Activated T-cell treated with anti-CD3 and anti-CD28 coated beads, Interleukin-2, amount 50 U/mL, for 24 hours (primary cell): ENCODE results near the gene CCSER2.
"Not testable (repeated sequence)": the region's sequence is repeated elsewhere in the genome, so short reads cannot be mapped to it uniquely, and the experiment has no call there.

Source experiments
- DNase-seq: peaks from one replicate; pipeline ENCODE4 v3.0.0-alpha.2; 2020
- H3K27ac Mint-ChIP-seq: 2 replicates; pipeline ENCODE4 v1.8.0; 2020; ENCODE audit warnings: mild to moderate bottlenecking, mixed read lengths
- H3K27me3 Mint-ChIP-seq: 2 replicates; pipeline ENCODE4 v1.8.0; 2020; ENCODE audit warnings: mixed read lengths
- H3K36me3 Mint-ChIP-seq: 2 replicates; pipeline ENCODE4 v1.8.0; 2020; ENCODE audit warnings: low read depth, mixed read lengths
- H3K4me1 Mint-ChIP-seq: 2 replicates; pipeline ENCODE4 v1.8.0; 2020; ENCODE audit warnings: low read depth, mixed read lengths
- H3K4me3 Mint-ChIP-seq: 2 replicates; pipeline ENCODE4 v1.8.0; 2020; ENCODE audit warnings: mild to moderate bottlenecking, moderate library complexity, mixed read lengths
- H3K9me3 Mint-ChIP-seq: 2 replicates; pipeline ENCODE4 v1.8.0; 2020; ENCODE audit warnings: mixed read lengths

CCSER2 gene, protein sequence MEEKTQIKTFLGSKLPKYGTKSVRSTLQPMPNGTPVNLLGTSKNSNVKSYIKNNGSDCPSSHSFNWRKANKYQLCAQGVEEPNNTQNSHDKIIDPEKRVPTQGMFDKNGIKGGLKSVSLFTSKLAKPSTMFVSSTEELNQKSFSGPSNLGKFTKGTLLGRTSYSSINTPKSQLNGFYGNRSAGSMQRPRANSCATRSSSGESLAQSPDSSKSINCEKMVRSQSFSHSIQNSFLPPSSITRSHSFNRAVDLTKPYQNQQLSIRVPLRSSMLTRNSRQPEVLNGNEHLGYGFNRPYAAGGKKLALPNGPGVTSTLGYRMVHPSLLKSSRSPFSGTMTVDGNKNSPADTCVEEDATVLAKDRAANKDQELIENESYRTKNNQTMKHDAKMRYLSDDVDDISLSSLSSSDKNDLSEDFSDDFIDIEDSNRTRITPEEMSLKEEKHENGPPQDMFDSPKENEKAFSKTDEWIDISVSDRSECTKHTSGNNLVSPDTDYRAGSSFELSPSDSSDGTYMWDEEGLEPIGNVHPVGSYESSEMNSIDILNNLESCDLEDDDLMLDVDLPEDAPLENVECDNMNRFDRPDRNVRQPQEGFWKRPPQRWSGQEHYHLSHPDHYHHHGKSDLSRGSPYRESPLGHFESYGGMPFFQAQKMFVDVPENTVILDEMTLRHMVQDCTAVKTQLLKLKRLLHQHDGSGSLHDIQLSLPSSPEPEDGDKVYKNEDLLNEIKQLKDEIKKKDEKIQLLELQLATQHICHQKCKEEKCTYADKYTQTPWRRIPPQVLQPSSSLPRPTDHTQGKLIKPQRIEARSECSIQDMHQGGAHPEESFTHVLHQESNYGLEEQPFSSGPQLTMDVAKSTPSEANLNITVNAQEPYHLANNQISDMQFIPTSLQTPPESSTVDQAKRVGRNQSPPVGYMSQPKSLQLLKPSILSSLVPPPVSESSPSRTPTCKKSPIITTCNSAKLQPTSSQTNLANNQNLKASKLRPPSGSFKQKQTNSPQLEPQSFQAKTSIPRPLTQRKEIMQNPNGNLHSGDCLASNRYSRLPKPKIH

DNA sequence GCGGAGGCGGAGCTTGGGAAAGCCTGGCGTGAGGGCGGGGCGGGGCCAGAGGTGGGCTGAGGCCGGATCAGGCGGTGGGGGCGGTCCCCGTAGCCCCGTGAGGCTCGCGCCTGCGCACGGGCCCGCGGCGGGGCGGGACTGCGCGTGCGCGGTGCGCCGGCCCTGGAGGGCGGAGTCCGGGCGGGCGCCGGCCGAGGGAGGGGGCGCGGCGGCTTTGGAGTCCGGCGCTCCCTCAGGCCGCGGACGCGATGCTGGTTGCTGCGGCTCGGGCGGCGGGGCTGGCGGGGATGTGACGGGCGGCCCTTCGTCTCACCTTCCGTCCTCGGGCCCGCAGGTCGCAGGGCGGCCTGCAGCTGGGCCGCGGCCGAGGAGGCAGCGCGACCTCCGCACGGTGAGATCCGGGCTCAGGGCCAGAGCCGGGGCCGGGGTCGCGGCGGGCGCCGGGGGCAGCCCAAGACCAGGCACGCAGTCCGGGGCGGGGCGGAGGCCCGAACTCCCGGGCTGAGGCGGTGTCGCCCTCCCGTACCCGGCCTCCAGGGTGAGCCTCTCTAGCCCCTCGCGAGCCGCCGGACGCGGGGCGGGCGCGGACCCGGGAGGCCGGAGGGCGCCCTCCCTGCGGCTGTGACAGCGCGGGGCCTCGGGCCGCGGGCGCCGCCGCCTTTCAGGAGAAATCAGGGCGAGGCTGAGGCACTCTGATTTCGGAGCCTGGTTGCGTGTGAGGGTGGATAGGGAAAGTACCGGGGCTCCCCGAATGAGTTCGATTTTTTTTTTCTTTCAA, at the start of gene CCSER2:
Gene CCSER2, plus strand, starts transcription at position 172 of the 778 bp plus-strand sequence. CDS start 42,464 bp downstream, outside the sequence.
- Mint-ChIP-seq H3K27ac (peak within 1 kb of the TSS; percentile 97), H3K27me3 (no peaks in the 10 kb centered on the region), H3K4me1 (peaks cover 40% of the 10 kb centered on the region), H3K36me3 (peaks cover 17% of the 10 kb centered on the region), H3K4me3 (peak within 1 kb of the TSS; percentile 84), H3K9me3 (no peaks in the 10 kb centered on the region)
- peak; percentile 96 for DNase-seq

DNA sequence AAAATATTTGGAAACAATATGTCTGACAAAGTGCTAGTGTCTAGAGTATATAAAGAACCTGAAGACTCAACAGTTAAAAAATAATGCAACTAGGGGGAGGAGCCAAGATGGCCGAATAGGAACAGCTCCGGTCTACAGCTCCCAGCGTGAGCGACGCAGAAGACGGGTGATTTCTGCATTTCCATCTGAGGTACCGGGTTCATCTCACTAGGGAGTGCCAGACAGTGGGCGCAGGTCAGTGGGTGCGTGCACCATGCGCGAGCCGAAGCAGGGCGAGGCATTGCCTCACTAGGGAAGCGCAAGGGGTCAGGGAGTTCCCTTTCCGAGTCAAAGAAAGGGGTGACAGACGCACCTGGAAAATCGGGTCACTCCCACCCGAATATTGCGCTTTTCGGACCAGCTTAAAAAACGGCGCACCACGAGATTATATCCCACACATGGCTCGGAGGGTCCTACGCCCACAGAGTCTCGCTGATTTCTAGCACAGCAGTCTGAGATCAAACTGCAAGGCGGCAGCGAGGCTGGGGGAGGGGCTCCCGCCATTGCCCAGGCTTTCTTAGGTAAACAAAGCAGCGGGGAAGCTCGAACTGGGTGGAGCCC, 48.4 kb upstream of the CCSER2 start:
- H3K27me3 Mint-ChIP-seq: peaks cover 27% of the 10 kb centered on the region
- not testable (repeated sequence) for H3K36me3 Mint-ChIP-seq, H3K4me1 Mint-ChIP-seq, H3K9me3 Mint-ChIP-seq, H3K4me3 Mint-ChIP-seq, DNase-seq, H3K27ac Mint-ChIP-seq

GRCh38 chr10:84286695-84287094, 41.7 kb upstream of the CCSER2 start:
- no peaks in the 10 kb centered on the region for H3K4me1 Mint-ChIP-seq
- peaks cover 3% of the 10 kb centered on the region for H3K27me3 Mint-ChIP-seq
- DNase-seq: no peak
- H3K9me3 Mint-ChIP-seq: no peaks in the 10 kb centered on the region
- H3K27ac Mint-ChIP-seq: no peak overlapping the region
- H3K36me3 Mint-ChIP-seq: no peaks in the 10 kb centered on the region
- H3K4me3 Mint-ChIP-seq: no peak overlapping the region

- peaks cover under 1% of the 10 kb centered on the region for H3K4me1 Mint-ChIP-seq
- no peaks in the 10 kb centered on the region for H3K36me3 Mint-ChIP-seq
- H3K9me3 Mint-ChIP-seq: no peaks in the 10 kb centered on the region
- H3K27me3 Mint-ChIP-seq: peaks cover 3% of the 10 kb centered on the region
- no peak for DNase-seq
- H3K27ac Mint-ChIP-seq: no peak overlapping the region
- no peak overlapping the region for H3K4me3 Mint-ChIP-seq
Measured at GRCh38 chr10:84288151-84288550, 40.2 kb upstream of the CCSER2 start.

GRCh38 chr10:84289521-84290200, 38.7 kb upstream of the CCSER2 start:
- Mint-ChIP-seq H3K27ac (no peak overlapping the region), H3K4me3 (no peak overlapping the region), H3K9me3 (no peaks in the 10 kb centered on the region), H3K4me1 (peaks cover 15% of the 10 kb centered on the region), H3K36me3 (no peaks in the 10 kb centered on the region), H3K27me3 (peaks cover 3% of the 10 kb centered on the region)
- DNase-seq: no peak

GRCh38 chr10:84290235-84290634, 38.2 kb upstream of the CCSER2 start:
- no peak overlapping the region for H3K4me3 Mint-ChIP-seq
- H3K36me3 Mint-ChIP-seq: no peaks in the 10 kb centered on the region
- DNase-seq: no peak
- H3K27ac Mint-ChIP-seq: no peak overlapping the region
- H3K4me1 Mint-ChIP-seq: peaks cover 21% of the 10 kb centered on the region
- peaks cover 3% of the 10 kb centered on the region for H3K27me3 Mint-ChIP-seq
- H3K9me3 Mint-ChIP-seq: no peaks in the 10 kb centered on the region

DNA sequence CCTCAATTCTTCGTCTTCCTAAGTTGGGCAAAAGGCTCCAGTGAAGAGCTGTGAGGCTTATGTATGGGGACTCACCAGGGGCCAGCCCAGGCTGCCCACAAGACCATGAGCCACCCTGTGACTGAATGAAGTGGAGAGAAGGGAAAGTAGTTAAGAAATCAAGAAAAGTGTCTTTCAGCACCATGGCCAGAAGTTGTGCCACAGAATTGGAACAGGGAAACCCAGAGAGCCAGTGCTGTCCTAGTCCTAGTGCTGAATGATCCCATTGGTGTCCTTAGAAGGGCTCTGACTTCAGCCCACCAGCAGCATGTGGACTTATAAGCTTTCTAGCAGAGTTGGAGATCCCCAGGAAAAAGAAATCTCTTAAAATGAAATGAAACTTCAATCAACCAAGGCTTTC, 37.0 kb upstream of the CCSER2 start:
- Mint-ChIP-seq H3K9me3 (no peaks in the 10 kb centered on the region), H3K4me3 (no peak overlapping the region), H3K36me3 (no peaks in the 10 kb centered on the region), H3K27ac (no peak overlapping the region), H3K27me3 (peaks cover 3% of the 10 kb centered on the region), H3K4me1 (peaks cover 21% of the 10 kb centered on the region)
- DNase-seq: no peak

- Mint-ChIP-seq H3K27me3 (peaks cover 3% of the 10 kb centered on the region), H3K27ac (no peak overlapping the region), H3K9me3 (no peaks in the 10 kb centered on the region), H3K36me3 (no peaks in the 10 kb centered on the region), H3K4me3 (no peak overlapping the region), H3K4me1 (peaks cover 21% of the 10 kb centered on the region)
- no peak for DNase-seq
Measured at GRCh38 chr10:84292502-84292901, 35.9 kb upstream of the CCSER2 start.

DNA sequence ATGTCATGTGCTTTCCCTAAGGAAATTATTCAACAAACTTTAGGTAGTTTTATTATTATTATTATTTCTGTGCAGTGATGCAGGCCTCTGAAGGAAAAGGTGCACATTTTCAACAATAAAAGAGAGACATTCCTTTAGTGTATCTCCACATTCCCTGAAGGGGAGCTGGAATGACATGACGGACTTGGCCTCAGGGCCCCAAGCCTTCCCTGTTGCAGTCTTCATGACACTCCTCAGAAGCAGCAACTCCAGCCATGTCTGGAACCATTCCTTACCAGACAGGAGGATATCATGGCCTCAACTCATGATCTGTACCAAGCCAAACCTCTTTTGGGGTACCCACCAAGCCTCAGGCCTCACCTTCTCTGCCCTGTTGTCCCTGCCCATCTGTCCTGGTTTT, 35.2 kb upstream of the CCSER2 start:
- H3K36me3 Mint-ChIP-seq: no peaks in the 10 kb centered on the region
- H3K4me3 Mint-ChIP-seq: no peak overlapping the region
- no peak for DNase-seq
- H3K27me3 Mint-ChIP-seq: no peaks in the 10 kb centered on the region
- H3K4me1 Mint-ChIP-seq: peaks cover 21% of the 10 kb centered on the region
- no peaks in the 10 kb centered on the region for H3K9me3 Mint-ChIP-seq
- H3K27ac Mint-ChIP-seq: peak overlapping the region; percentile 70

DNA sequence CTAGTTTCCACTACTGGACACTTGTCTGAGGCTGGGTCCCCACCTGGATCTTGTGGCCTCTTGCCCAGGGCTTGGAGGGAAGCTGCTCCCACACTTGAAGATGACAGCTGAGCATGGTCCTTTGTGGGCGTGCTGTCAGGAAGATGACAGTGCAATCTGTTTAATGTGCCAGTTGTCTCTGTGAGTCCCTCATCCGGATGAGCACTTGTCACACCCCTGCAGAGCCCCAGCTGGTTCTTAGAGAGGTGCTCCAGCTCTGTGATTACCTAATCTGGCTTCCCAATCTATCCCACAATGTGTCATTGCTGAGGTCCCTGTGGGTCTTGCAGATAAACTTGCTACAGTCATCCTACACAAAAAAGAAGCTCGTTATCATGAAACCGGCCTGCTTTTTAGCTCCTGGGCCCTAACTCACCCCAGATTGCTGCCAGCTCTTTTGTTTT, 34.8 kb upstream of the CCSER2 start:
- no peaks in the 10 kb centered on the region for H3K27me3 Mint-ChIP-seq
- no peak overlapping the region for H3K4me3 Mint-ChIP-seq
- no peak for DNase-seq
- no peaks in the 10 kb centered on the region for H3K9me3 Mint-ChIP-seq
- H3K36me3 Mint-ChIP-seq: no peaks in the 10 kb centered on the region
- H3K4me1 Mint-ChIP-seq: peaks cover 21% of the 10 kb centered on the region
- H3K27ac Mint-ChIP-seq: peak overlapping the region; percentile 70

DNA sequence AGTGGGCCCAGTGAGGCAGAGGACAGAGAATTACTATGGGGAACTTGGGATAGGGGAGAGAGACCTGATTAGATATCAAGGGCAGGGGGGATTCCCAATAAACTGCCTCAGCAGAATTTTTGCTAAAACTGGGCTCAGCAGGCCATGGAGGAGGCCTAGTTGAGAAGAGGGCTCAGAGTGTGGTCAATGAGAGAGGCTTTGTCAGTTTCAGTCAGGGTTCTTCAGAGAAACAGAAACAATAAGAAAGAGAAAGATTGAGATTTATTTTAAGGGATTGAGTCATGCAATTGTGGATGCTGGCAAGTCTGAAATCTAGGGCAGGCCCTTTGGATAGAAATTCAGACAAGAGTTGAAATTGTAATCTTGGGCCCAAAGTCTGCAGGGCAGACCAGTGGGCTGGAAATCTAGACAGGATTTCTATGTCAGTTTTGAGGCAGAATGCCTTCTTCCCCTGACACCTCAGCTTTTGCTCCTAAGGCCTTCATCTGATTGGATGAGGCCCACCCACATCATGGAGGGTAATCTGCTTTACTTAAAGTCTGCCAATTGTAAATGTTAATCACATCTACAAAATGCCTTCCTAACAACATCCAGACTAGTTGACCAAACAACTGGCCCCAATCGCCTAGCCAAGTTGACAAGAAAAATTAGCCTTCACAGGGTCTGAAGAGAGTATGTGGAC, 33.5 kb upstream of the CCSER2 start:
- Mint-ChIP-seq H3K27ac (peak overlapping the region; percentile 1), H3K4me1 (peaks cover 21% of the 10 kb centered on the region), H3K27me3 (no peaks in the 10 kb centered on the region), H3K9me3 (no peaks in the 10 kb centered on the region), H3K4me3 (no peak overlapping the region), H3K36me3 (no peaks in the 10 kb centered on the region)
- no peak for DNase-seq

DNA sequence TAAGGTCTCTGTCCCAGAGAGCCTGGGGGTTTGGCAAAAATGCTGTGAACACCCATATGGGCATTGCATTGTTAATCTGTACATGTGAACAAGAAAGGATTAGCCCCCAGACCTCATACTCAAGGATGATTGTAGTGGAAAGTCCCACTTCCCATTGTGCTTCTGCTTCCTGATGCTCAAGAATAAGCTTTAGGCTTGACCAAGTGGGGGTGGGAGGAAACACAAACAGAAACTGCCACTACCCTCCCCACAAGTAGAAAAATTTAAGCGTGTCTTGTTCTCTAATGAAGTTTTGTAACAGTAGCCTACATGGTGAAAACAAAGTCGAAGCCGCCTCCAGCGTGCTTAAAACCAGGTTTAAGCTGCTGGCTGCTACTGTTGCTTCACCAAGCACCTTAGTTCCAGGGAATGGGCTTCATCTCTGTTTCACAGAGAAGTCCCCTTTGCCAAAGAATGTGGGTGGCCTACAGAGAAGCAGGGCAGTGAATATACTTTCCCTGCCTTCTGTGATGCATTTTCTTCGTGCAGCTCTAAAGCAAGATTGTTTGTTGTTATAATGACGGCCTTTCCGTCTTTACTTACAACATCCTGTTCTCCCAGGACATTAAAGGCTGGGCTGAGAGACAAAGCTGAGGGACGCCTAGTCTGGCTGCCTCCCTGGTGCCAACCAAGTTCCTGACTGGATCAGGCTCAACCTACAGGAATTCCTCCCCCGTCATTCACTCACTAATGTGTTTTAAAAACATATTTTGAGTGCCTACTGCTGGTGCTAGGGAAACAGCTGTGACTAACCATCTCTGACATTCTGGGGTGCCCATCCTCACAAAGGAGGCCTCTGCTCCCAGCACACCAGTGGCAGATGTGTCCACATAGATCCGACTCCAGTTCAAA, 32.1 kb upstream of the CCSER2 start:
- no peak for DNase-seq
- H3K27me3 Mint-ChIP-seq: peaks cover 3% of the 10 kb centered on the region

More for the DNA sequence above, 32.1 kb upstream of the CCSER2 start:
- no peak overlapping the region for H3K27ac Mint-ChIP-seq
- H3K9me3 Mint-ChIP-seq: no peaks in the 10 kb centered on the region
- peaks cover 21% of the 10 kb centered on the region for H3K4me1 Mint-ChIP-seq
- no peaks in the 10 kb centered on the region for H3K36me3 Mint-ChIP-seq
- H3K4me3 Mint-ChIP-seq: no peak overlapping the region
